Upper lobe of right lung (tissue), 1 donor: Measurements from ENCODE around the gene SCN9A. TPM values are rescaled to one million over a fixed set of nuclear protein-coding genes. Genes with fewer than 3 reads are reported as not detected.

Experiments
- ATAC-seq: fragments of 200-7000 bp; cut with Tn5 transposase; one replicate; pipeline ENCODE4 v1.9.1; 2020; ENCODE audit warnings: mild to moderate bottlenecking, moderate library complexity
- DNase-seq: peaks from one replicate; pipeline ENCODE4 v3.0.0-alpha.2; 2020
- H3K27ac ChIP-seq: fragments of 200-600 bp; one replicate; pipeline ENCODE4 v1.8.0; 2022
- H3K27me3 ChIP-seq: fragments of 200-600 bp; one replicate; pipeline ENCODE4 v1.8.0; 2022; ENCODE audit warnings: mild to moderate bottlenecking
- H3K36me3 ChIP-seq: fragments of 200-600 bp; one replicate; pipeline ENCODE4 v1.8.0; 2022
- H3K4me1 ChIP-seq: fragments of 200-600 bp; one replicate; pipeline ENCODE4 v1.8.0; 2022
- H3K4me3 ChIP-seq: fragments of 200-600 bp; one replicate; pipeline ENCODE4 v1.8.0; 2022; ENCODE audit warnings: mild to moderate bottlenecking
- H3K9me3 ChIP-seq: fragments of 200-600 bp; one replicate; pipeline ENCODE4 v1.8.0; 2022
- CTCF ChIP-seq: fragments of 200-600 bp; IDR thresholded peaks from one replicate; pipeline ENCODE4 v1.8.0; 2022; ENCODE audit warnings: antibody characterized with exemption
- intact Hi-C: fragments of 100-400 bp; cut with DNase I; formaldehyde crosslinking; loops from one replicate; pipeline ENCODE4 v1.11.0; 2022
- total RNA-seq: library from RNA; stranded (reverse); fragmentation: NEBNext Ultra II Directional; extraction: Animal tissue kit (Norgen Biotek cat#: 25700); gene quantifications from one replicate; pipeline ENCODE4 v1.2.1, GENCODE V29; 2021
- donor health status: DM: no; HTN: yes; CAD: no; lungs with severe emphysema.

The SCN9A gene
- total RNA-seq, 1 donor from 2014 or later = 10.5 TPM

- Histone ChIP-seq H3K9me3 (no peaks in the 10 kb centered on the region), H3K27ac (no peak overlapping the region), H3K4me1 (no peaks in the 10 kb centered on the region), H3K36me3 (no peaks in the 10 kb centered on the region), H3K27me3 (no peaks in the 10 kb centered on the region), H3K4me3 (no peak overlapping the region)
- DNase-seq = no peak
- no peak for ATAC-seq
- intact Hi-C loops = no loop called here
- TF ChIP-seq CTCF = no peak
These were observed 18.4 kb downstream of the SCN9A start for GRCh38 chr2:166357068-166357949.

GRCh38 chr2:166351319-166351718 lies 24.4 kb downstream of the SCN9A start:
- DNase-seq (no peak), ATAC-seq (no peak)
- no peaks in the 10 kb centered on the region for H3K36me3 ChIP-seq
- H3K9me3 ChIP-seq = no peaks in the 10 kb centered on the region
- H3K4me3 ChIP-seq = no peak overlapping the region
- H3K27me3 ChIP-seq = no peaks in the 10 kb centered on the region
- TF ChIP-seq CTCF = no peak
- H3K4me1 ChIP-seq = no peaks in the 10 kb centered on the region
- H3K27ac ChIP-seq = no peak overlapping the region
- intact Hi-C loops = no loop called here

GRCh38 chr2:166350525-166350924 lies 25.2 kb downstream of the SCN9A start:
- Histone ChIP-seq H3K4me1 (no peaks in the 10 kb centered on the region), H3K36me3 (no peaks in the 10 kb centered on the region), H3K27ac (no peak overlapping the region), H3K4me3 (no peak overlapping the region), H3K9me3 (no peaks in the 10 kb centered on the region), H3K27me3 (no peaks in the 10 kb centered on the region)
- ATAC-seq (no peak), DNase-seq (no peak)
- intact Hi-C loops = no loop called here
- TF ChIP-seq CTCF = no peak

GRCh38 chr2:166344286-166345113 lies 31.2 kb downstream of the SCN9A start:
- Histone ChIP-seq H3K4me1 (no peaks in the 10 kb centered on the region), H3K27me3 (no peaks in the 10 kb centered on the region), H3K4me3 (no peak overlapping the region), H3K9me3 (no peaks in the 10 kb centered on the region), H3K27ac (no peak overlapping the region), H3K36me3 (no peaks in the 10 kb centered on the region)
- no peak for ATAC-seq
- no peak for TF ChIP-seq CTCF
- intact Hi-C loops = no loop called here
- DNase-seq = no peak

GRCh38 chr2:166343467-166343866 lies 32.3 kb downstream of the SCN9A start:
- Histone ChIP-seq H3K36me3 (no peaks in the 10 kb centered on the region), H3K27ac (no peak overlapping the region), H3K4me3 (no peak overlapping the region), H3K9me3 (no peaks in the 10 kb centered on the region), H3K4me1 (no peaks in the 10 kb centered on the region), H3K27me3 (no peaks in the 10 kb centered on the region)
- intact Hi-C loops = no loop called here
- TF ChIP-seq CTCF = no peak
- ATAC-seq (no peak), DNase-seq (no peak)
